Hepatocyte (in vitro differentiated cells): ENCODE results near the gene PDX1. TPM values are rescaled to one million over a fixed set of nuclear protein-coding genes. Genes with fewer than 3 reads are reported as not detected.

Experiments
- DNase-seq: peaks from one replicate; pipeline ENCODE4 v3.0.0-alpha.2; 2016; ENCODE audit warnings: low spot score
- H2AFZ ChIP-seq: fragments of 200-600 bp; sonication (generic); 2 replicates; pipeline ENCODE4 v1.6.0; 2016; ENCODE audit warnings: antibody characterized with exemption, mild to moderate bottlenecking
- H3K27ac ChIP-seq: fragments of 200-600 bp; sonication (generic); 2 replicates; pipeline ENCODE4 v1.5.1; 2016; ENCODE audit warnings: mild to moderate bottlenecking
- H3K27me3 ChIP-seq: fragments of 200-600 bp; sonication (generic); 2 replicates; pipeline ENCODE4 v1.6.1; 2016
- H3K36me3 ChIP-seq: fragments of 200-600 bp; sonication (generic); replicated peaks from 2 replicates; pipeline ENCODE4 v1.5.1; 2016; ENCODE audit warnings: low read depth; ENCODE audit not compliant: insufficient read depth
- H3K4me1 ChIP-seq: fragments of 200-600 bp; sonication (generic); 2 replicates; pipeline ENCODE4 v1.5.1; 2016; ENCODE audit warnings: mild to moderate bottlenecking, moderate library complexity; ENCODE audit not compliant: insufficient read depth
- H3K4me2 ChIP-seq: fragments of 200-600 bp; sonication (generic); 2 replicates; pipeline ENCODE4 v1.6.0; 2016
- H3K4me3 ChIP-seq: fragments of 200-600 bp; sonication (generic); 2 replicates; pipeline ENCODE4 v1.5.1; 2016; ENCODE audit warnings: mild to moderate bottlenecking
- H3K79me2 ChIP-seq: fragments of 200-600 bp; sonication (generic); 2 replicates; pipeline ENCODE4 v1.6.0; 2017; ENCODE audit warnings: mild to moderate bottlenecking
- H3K9me2 ChIP-seq: fragments of 200-600 bp; sonication (generic); replicated peaks from 2 replicates; pipeline ENCODE4 v1.6.0; 2017; ENCODE audit warnings: mild to moderate bottlenecking; ENCODE audit not compliant: insufficient read depth
- H3K9me3 ChIP-seq: fragments of 200-600 bp; sonication (generic); 2 replicates; pipeline ENCODE4 v1.5.1; 2016; ENCODE audit warnings: low read depth, mild to moderate bottlenecking
- H4K20me1 ChIP-seq: fragments of 200-600 bp; sonication (generic); 2 replicates; pipeline ENCODE4 v1.6.0; 2016; ENCODE audit warnings: mild to moderate bottlenecking; ENCODE audit not compliant: insufficient read depth, poor library complexity, severe bottlenecking
- CTCF ChIP-seq: fragments of 200-600 bp; sonication (generic); IDR thresholded peaks from 2 replicates; pipeline ENCODE4 v1.5.1; 2016; ENCODE audit warnings: antibody characterized with exemption, mild to moderate bottlenecking; ENCODE audit not compliant: poor library complexity
- EZH2 ChIP-seq: fragments of 200-600 bp; sonication (generic); IDR thresholded peaks from 2 replicates; pipeline ENCODE4 v1.6.1; 2016; ENCODE audit warnings: antibody characterized with exemption, mild to moderate bottlenecking, borderline replicate concordance
- EZH2phosphoT487 ChIP-seq: fragments of 200-600 bp; sonication (generic); IDR thresholded peaks from one replicate; pipeline ENCODE4 v1.6.1; 2018; ENCODE audit warnings: antibody characterized with exemption, mild to moderate bottlenecking, low read depth, moderate library complexity; ENCODE audit not compliant: unreplicated experiment, severe bottlenecking
- WGBS: methylation state at CpG from one replicate; pipeline ENCODE4 v1.1.6; 2016; ENCODE audit warnings: low lambda C conversion rate; ENCODE audit errors: missing lambda C conversion rate; 5-methylcytosine and 5-hydroxymethylcytosine counted together
- polyA plus RNA-seq: library from polyadenylated mRNA; unstranded; fragments of >200 nt; fragmentation: Nextera tagmentation; extraction: Ambion mirVana; gene quantifications from 2 replicates; pipeline ENCODE4 v1.2.1, GENCODE V29; 2016
- total RNA-seq: library from RNA; depleted of rRNA; stranded (reverse); fragments of >200 nt; gene quantifications from 2 replicates; pipeline ENCODE4 v1.2.3, GENCODE V29; 2014

Gene PDX1
- total and polyA plus RNA-seq, 2 experiments from 2014 or later, result 1.3 to 1.8 TPM

- Histone ChIP-seq H3K4me2 (no peak overlapping the region), H3K27ac (no peak overlapping the region), H3K9me3 (no peaks in the 10 kb centered on the region), H3K27me3 (peaks cover 17% of the 10 kb centered on the region), H3K79me2 (no peaks in the 10 kb centered on the region), H3K9me2 (no peaks in the 10 kb centered on the region), H3K4me3 (no peak overlapping the region), H4K20me1 (no peaks in the 10 kb centered on the region), H3K36me3 (no peaks in the 10 kb centered on the region), H3K4me1 (no peaks in the 10 kb centered on the region), H2AFZ (no peak overlapping the region)
- no peak for DNase-seq
- no peak for TF ChIP-seq CTCF
- TF ChIP-seq EZH2phosphoT487, result no peak
- TF ChIP-seq EZH2, result no peak
- 82% methylated on average over 3 of the region's 3 CpGs for WGBS
Observed at GRCh38 chr13:27904719-27905118, 15.1 kb upstream of the PDX1 start.

- H3K79me2 ChIP-seq, result no peaks in the 10 kb centered on the region
- no peak for TF ChIP-seq CTCF
- no peak for TF ChIP-seq EZH2phosphoT487
- TF ChIP-seq EZH2, result no peak
- no peak overlapping the region for H3K4me2 ChIP-seq
- no peak overlapping the region for H3K27ac ChIP-seq
- no peak overlapping the region for H3K4me3 ChIP-seq
- H2AFZ ChIP-seq, result no peak overlapping the region
- no peaks in the 10 kb centered on the region for H3K36me3 ChIP-seq
- H3K9me2 ChIP-seq, result no peaks in the 10 kb centered on the region
- WGBS, result 54% methylated on average over 2 of the region's 2 CpGs
- H3K4me1 ChIP-seq, result no peaks in the 10 kb centered on the region
- no peak for DNase-seq
- H3K9me3 ChIP-seq, result no peaks in the 10 kb centered on the region
- H4K20me1 ChIP-seq, result no peaks in the 10 kb centered on the region
- H3K27me3 ChIP-seq, result peaks cover 17% of the 10 kb centered on the region
Observed at GRCh38 chr13:27905650-27906049, 14.2 kb upstream of the PDX1 start.

- TF ChIP-seq EZH2phosphoT487 (no peak), CTCF (no peak), EZH2 (no peak)
- H3K9me2 ChIP-seq, result no peaks in the 10 kb centered on the region
- H2AFZ ChIP-seq, result no peak overlapping the region
- DNase-seq, result no peak
- no peak overlapping the region for H3K4me2 ChIP-seq
- H3K79me2 ChIP-seq, result no peaks in the 10 kb centered on the region
- no peaks in the 10 kb centered on the region for H3K36me3 ChIP-seq
- no peak overlapping the region for H3K27ac ChIP-seq
- H3K9me3 ChIP-seq, result no peaks in the 10 kb centered on the region
- no peak overlapping the region for H3K4me3 ChIP-seq
- no peaks in the 10 kb centered on the region for H4K20me1 ChIP-seq
- WGBS, result 88% methylated on average over 6 of the region's 6 CpGs
- peaks cover 11% of the 10 kb centered on the region for H3K4me1 ChIP-seq
- peaks cover 24% of the 10 kb centered on the region for H3K27me3 ChIP-seq
Observed at GRCh38 chr13:27907121-27907787, 12.5 kb upstream of the PDX1 start.
